HCT116 (cell line): ENCODE data around the gene SNED1. TPM values are rescaled to one million over a fixed set of nuclear protein-coding genes. Genes with fewer than 3 reads are reported as not detected.

Experiments
- ATAC-seq: fragments of 200-7000 bp; cut with Tn5 transposase; 2 replicates; pipeline ENCODE4 v1.9.1; 2020; ENCODE audit warnings: mild to moderate bottlenecking, moderate library complexity
- BruUV-seq: library from RNA; stranded (reverse); fragments of 400-500 nt; replicated peaks from 2 replicates; lab custom pipeline; 2021; lab: Mats Ljungman, UMichigan
- CTCF ChIA-PET: fragments of 300-600 bp; sonication (Branson Sonifier 250); formaldehyde crosslinking; loops from one replicate; lab custom pipeline; 2021; ENCODE audit warnings: antibody characterized with exemption; lab: Charles Lee
- POLR2A ChIA-PET: fragments of 300-600, 350-600 bp; sonication (Branson Sonifier 250); formaldehyde crosslinking; loops from one replicate; lab custom pipeline; 2021; ENCODE audit warnings: antibody characterized with exemption; lab: Charles Lee
- RAD21 ChIA-PET, 2 experiments: fragments of 300-600 bp; sonication (Branson Sonifier 250); formaldehyde crosslinking; loops; one replicate each; lab custom pipeline; 2023; ENCODE audit warnings: low total read pairs in 2 of 2; ENCODE audit not compliant: uncharacterized antibody in 2 of 2, unreplicated experiment in 2 of 2, low non-redundant PET in 1 of 2; lab: Charles Lee
- DNase-seq: peaks from one replicate; pipeline ENCODE4 v3.0.0-alpha.2; 2010; ENCODE audit warnings: low read depth, low spot score
- H2AFZ ChIP-seq: fragments of 200-600 bp; shearing (Covaris generic), sonication (generic); 2 replicates; pipeline ENCODE4 v1.6.1; 2017; ENCODE audit warnings: low read depth, mixed run types, mixed read lengths, antibody characterized with exemption, low read length; ENCODE audit not compliant: poor library complexity, severe bottlenecking
- H3K27ac ChIP-seq: 2 replicates; pipeline ENCODE4 v1.5.1; 2012; ENCODE audit warnings: low read depth, low read length
- H3K27me3 ChIP-seq: fragments of 200-600 bp; sonication (generic); 2 replicates; pipeline ENCODE4 v1.6.1; 2016; ENCODE audit warnings: mixed run types, low read length, mixed read lengths; ENCODE audit not compliant: insufficient read depth
- H3K36me3 ChIP-seq, 2 experiments: fragments of 200-500 bp in 1 of 2; fragments of 200-600 bp in 1 of 2; sonication (Bioruptor generic) in 1 of 2; sonication (generic) in 1 of 2; 2 replicates each; pipeline versions ENCODE4 v1.5.1 to v1.6.1; 2014 to 2016; ENCODE audit warnings: low read length in 2 of 2, inconsistent platforms in 1 of 2, mixed read lengths in 1 of 2, mixed run types in 1 of 2; ENCODE audit not compliant: insufficient read depth in 2 of 2, control insufficient read depth in 1 of 2
- H3K4me1 ChIP-seq, 2 experiments: fragments of 200-600 bp in 1 of 2; sonication (generic) in 1 of 2; 2 replicates each; pipeline versions ENCODE4 v1.5.1 to v1.6.1; 2012 to 2017; ENCODE audit warnings: low read length in 2 of 2, inconsistent platforms in 1 of 2, mild to moderate bottlenecking in 1 of 2, mixed read lengths in 1 of 2, mixed run types in 1 of 2, moderate library complexity in 1 of 2; ENCODE audit not compliant: insufficient read depth in 2 of 2, control insufficient read depth in 1 of 2
- H3K4me2 ChIP-seq: fragments of 200-600 bp; sonication (generic); 2 replicates; pipeline ENCODE4 v1.6.1; 2017; ENCODE audit warnings: mixed run types, low read length, mixed read lengths
- H3K4me3 ChIP-seq, 2 experiments: fragments of 200-600 bp in 1 of 2; sonication (generic) in 1 of 2; replicated peaks in 1 of 2; 2 replicates each; pipeline ENCODE4 v1.5.1; 2011 to 2016; ENCODE audit warnings: low read length in 2 of 2, control low read depth in 1 of 2, low read depth in 1 of 2, mild to moderate bottlenecking in 1 of 2, mixed read lengths in 1 of 2, mixed run types in 1 of 2
- H3K79me2 ChIP-seq: fragments of 200-600 bp; sonication (generic); 2 replicates; pipeline ENCODE4 v1.6.1; 2017; ENCODE audit warnings: mild to moderate bottlenecking, mixed run types, low read length, moderate library complexity, mixed read lengths; ENCODE audit not compliant: insufficient read depth
- H3K9ac ChIP-seq: fragments of 200-600 bp; sonication (generic); 2 replicates; pipeline ENCODE4 v1.6.1; 2016; ENCODE audit warnings: low read length, mixed read lengths
- H3K9me2 ChIP-seq: fragments of 200-600 bp; sonication (generic), shearing (Covaris generic); 2 replicates; pipeline ENCODE4 v1.6.1; 2017; ENCODE audit warnings: mixed run types, mild to moderate bottlenecking, moderate library complexity; ENCODE audit not compliant: insufficient read depth
- H3K9me3 ChIP-seq, 2 experiments: fragments of 200-500 bp in 1 of 2; fragments of 200-600 bp in 1 of 2; sonication (Bioruptor generic) in 1 of 2; sonication (generic) in 1 of 2; 2 replicates each; pipeline ENCODE4 v1.6.1; 2014 to 2017; ENCODE audit warnings: low read length in 2 of 2, mixed read lengths in 2 of 2, inconsistent platforms in 1 of 2, low read depth in 1 of 2, mild to moderate bottlenecking in 1 of 2, mixed run types in 1 of 2, moderate library complexity in 1 of 2; ENCODE audit not compliant: control insufficient read depth in 1 of 2, insufficient read depth in 1 of 2
- H4K20me1 ChIP-seq: fragments of 200-600 bp; sonication (generic), shearing (Covaris generic); 2 replicates; pipeline ENCODE4 v1.6.1; 2017; ENCODE audit warnings: mixed run types, mild to moderate bottlenecking, moderate library complexity; ENCODE audit not compliant: insufficient read depth
- FOSL1 ChIP-seq: IDR thresholded peaks from 2 replicates; pipeline ENCODE4 v1.6.1; 2012; ENCODE audit warnings: low read depth
- MAX ChIP-seq: IDR thresholded peaks from 2 replicates; pipeline ENCODE4 v1.6.1; 2012
- ZNF274 ChIP-seq: fragments of 200-500 bp; sonication (Bioruptor generic); IDR thresholded peaks from 2 replicates; pipeline ENCODE4 v1.6.1; 2014; ENCODE audit warnings: mild to moderate bottlenecking, low read depth, low read length, inconsistent platforms
- intact Hi-C: fragments of 100-400 bp; cut with micrococcal nuclease; formaldehyde crosslinking; loops from 2 replicates; pipeline ENCODE4 v1.10.0; 2022
- total RNA-seq: library from RNA; stranded (reverse); gene quantifications from one replicate; pipeline ENCODE4 v1.2.1, GENCODE V29; 2021; ENCODE audit not compliant: unreplicated experiment

SNED1 gene
- total RNA-seq, 1 experiment from 2014 or later, result 9.6 TPM

- DNase-seq, result no peak
- BruUV-seq, result no TSS peak
- no peaks in the 10 kb centered on the region for H3K9me2 ChIP-seq
- ChIA-PET RAD21 (no interaction called here), POLR2A (no interaction called here), CTCF (no interaction called here)
- H3K4me2 ChIP-seq, result no peak overlapping the region
- H3K4me1 ChIP-seq, result peaks cover under 1 to 22% of the 10 kb centered on the region in 2 experiments; a peak in 3 of 4 replicates
- no peaks in the 10 kb centered on the region for H3K36me3 ChIP-seq
- H4K20me1 ChIP-seq, result no peaks in the 10 kb centered on the region
- H3K9ac ChIP-seq, result no peak overlapping the region
- no peak for TF ChIP-seq ZNF274
- no peak overlapping the region for H2AFZ ChIP-seq
- no peaks in the 10 kb centered on the region for H3K79me2 ChIP-seq
- H3K27me3 ChIP-seq, result no peaks in the 10 kb centered on the region; the same call in 1 of the 2 replicates
- H3K4me3 ChIP-seq, result no peak overlapping the region
- H3K27ac ChIP-seq, result no peak overlapping the region; the same call in 1 of the 2 replicates
- intact Hi-C loops, result loop anchor here (5.0 kb wide), 1 partner anchor 75 kb away; no protein-coding TSS in a partner anchor
- ATAC-seq, result no peak
- no peaks in the 10 kb centered on the region for H3K9me3 ChIP-seq
Observed at GRCh38 chr2:240986787-240987411, 11.5 kb upstream of the SNED1 start.

- Histone ChIP-seq H4K20me1 (no peaks in the 10 kb centered on the region), H3K9me3 (no peaks in the 10 kb centered on the region), H3K36me3 (no peaks in the 10 kb centered on the region), H3K4me1 (peaks cover 6 to 29% of the 10 kb centered on the region in 2 experiments; a peak in 3 of 4 replicates), H3K4me3 (no peak overlapping the region)
- CTCF ChIA-PET, result interaction anchor here (1.2 kb wide), 1 partner anchor 136 kb away, joined by 3 read pairs; no protein-coding TSS in a partner anchor
- no TSS peak for BruUV-seq
- ATAC-seq, result no peak
- TF ChIP-seq FOSL1 (no peak), MAX (no peak)
- TF ChIP-seq, all 23 proteins: peak for 0
- ChIA-PET POLR2A (no interaction called here), RAD21 (no interaction called here)
- no peaks in the 10 kb centered on the region for H3K79me2 ChIP-seq
- DNase-seq, result no peak
- intact Hi-C loops, result loop anchor here (5.0 kb wide), 1 partner anchor 75 kb away; no protein-coding TSS in a partner anchor
- no peaks in the 10 kb centered on the region for H3K27me3 ChIP-seq
- no peak overlapping the region for H3K27ac ChIP-seq
- H3K9me2 ChIP-seq, result no peaks in the 10 kb centered on the region
- no peak overlapping the region for H2AFZ ChIP-seq
- no peak overlapping the region for H3K9ac ChIP-seq
- no peak overlapping the region for H3K4me2 ChIP-seq
Observed at GRCh38 chr2:240987588-240987987, 10.8 kb upstream of the SNED1 start.
